H1 (cell line): Measurements from ENCODE around the gene C1orf116. TPM values are rescaled to one million over a fixed set of nuclear protein-coding genes. Genes with fewer than 3 reads are reported as not detected.

Experiments used
- CTCF ChIA-PET: fragments of 300-600 bp; sonication (Branson Sonifier 250); formaldehyde crosslinking; loops from one replicate; lab custom pipeline; 2021; ENCODE audit not compliant: partially characterized antibody; lab: Charles Lee
- POLR2A ChIA-PET: fragments of 300-600 bp; sonication (Branson Sonifier 250); formaldehyde crosslinking; loops from one replicate; lab custom pipeline; 2021; ENCODE audit warnings: inconsistent platforms; ENCODE audit not compliant: partially characterized antibody; lab: Charles Lee
- DNase-seq, 2 experiments: peaks; one replicate each; pipeline versions ENCODE4 v3.0.0 to v3.0.0-alpha.2; 2010 to 2022; ENCODE audit warnings: low spot score in 2 of 2, low read depth in 1 of 2, mixed read lengths in 1 of 2
- FAIRE-seq: peaks from 2 replicates; lab custom pipeline; 2011; peaks lifted over from hg19 to GRCh38; lab: Jason Lieb, UNC
- H2AFZ ChIP-seq: 2 replicates; pipeline ENCODE4 v1.8.1; 2012; ENCODE audit warnings: low read length, inconsistent platforms
- H2AK5ac ChIP-seq: 2 replicates; pipeline ENCODE4 v1.6.1; 2013; ENCODE audit warnings: low read depth, low read length
- H2BK120ac ChIP-seq: replicated peaks from 2 replicates; pipeline ENCODE3; 2013; ENCODE audit warnings: low read depth, low read length, inconsistent platforms
- H2BK12ac ChIP-seq: 2 replicates; pipeline ENCODE4 v1.6.1; 2013; ENCODE audit warnings: low read depth, low read length
- H2BK15ac ChIP-seq: 2 replicates; pipeline ENCODE4 v1.6.1; 2013; ENCODE audit warnings: low read length
- H2BK20ac ChIP-seq: 2 replicates; pipeline ENCODE4 v1.6.1; 2013; ENCODE audit warnings: low read length
- H2BK5ac ChIP-seq: 2 replicates; pipeline ENCODE4 v1.6.1; 2013; ENCODE audit warnings: low read depth, low read length
- H3K14ac ChIP-seq: 2 replicates; pipeline ENCODE4 v1.6.1; 2013; ENCODE audit warnings: inconsistent platforms; ENCODE audit not compliant: insufficient read length
- H3K18ac ChIP-seq: 2 replicates; pipeline ENCODE4 v1.6.1; 2013; ENCODE audit warnings: low read length; ENCODE audit errors: extremely low read depth
- H3K23ac ChIP-seq: 2 replicates; pipeline ENCODE4 v1.6.1; 2013; ENCODE audit warnings: inconsistent platforms; ENCODE audit not compliant: insufficient read length
- H3K23me2 ChIP-seq: 2 replicates; pipeline ENCODE4 v1.6.1; 2013; ENCODE audit warnings: low read depth, low read length
- H3K27ac ChIP-seq: 2 replicates; pipeline ENCODE4 v1.6.1; 2011; ENCODE audit warnings: low read depth, low read length, inconsistent platforms
- H3K27me3 ChIP-seq, 4 experiments: replicated peaks in 1 of 4; 1 replicate in 1 of 4; 2 replicates in 3 of 4; pipeline versions ENCODE4 v1.6.1 to v1.8.1; 2011 to 2013; ENCODE audit warnings: low read length in 3 of 4, mild to moderate bottlenecking in 3 of 4, inconsistent platforms in 2 of 4, mixed read lengths in 2 of 4, moderate library complexity in 1 of 4; ENCODE audit not compliant: control insufficient read depth in 3 of 4, insufficient read depth in 3 of 4; ENCODE audit errors: extremely low read depth in 1 of 4
- H3K36me3 ChIP-seq, 4 experiments: 2 replicates each; pipeline versions ENCODE4 v1.6.1 to v1.8.1; 2011 to 2013; ENCODE audit warnings: mild to moderate bottlenecking in 4 of 4, low read length in 3 of 4, moderate library complexity in 2 of 4, control low read depth in 1 of 4, inconsistent platforms in 1 of 4; ENCODE audit not compliant: insufficient read depth in 4 of 4, control insufficient read depth in 2 of 4
- H3K4ac ChIP-seq: replicated peaks from 2 replicates; pipeline ENCODE3; 2013; ENCODE audit warnings: low read length, low read depth, mixed read lengths, inconsistent platforms; ENCODE audit not compliant: insufficient read length
- H3K4me1 ChIP-seq, 4 experiments: replicated peaks in 1 of 4; 1 replicate in 1 of 4; 2 replicates in 3 of 4; pipeline versions ENCODE4 v1.6.1 to v1.8.1; 2011 to 2013; ENCODE audit warnings: low read length in 3 of 4, inconsistent platforms in 2 of 4, mixed read lengths in 1 of 4; ENCODE audit not compliant: insufficient read depth in 4 of 4, control insufficient read depth in 3 of 4
- H3K4me2 ChIP-seq, 2 experiments: 2 replicates each; pipeline versions ENCODE4 v1.6.1 to v1.8.1; 2011 to 2013; ENCODE audit warnings: low read depth in 2 of 2, low read length in 2 of 2, control low read depth in 1 of 2, inconsistent platforms in 1 of 2, mild to moderate bottlenecking in 1 of 2; ENCODE audit not compliant: insufficient read depth in 1 of 2
- H3K4me3 ChIP-seq, 4 experiments: fragments of 200-600, 300-600 bp in 1 of 4; sonication (generic), shearing (Covaris generic), sonication (Bioruptor Twin) in 1 of 4; 2 replicates each; pipeline versions ENCODE4 v1.5.1 to v1.8.1; 2011 to 2016; ENCODE audit warnings: low read length in 4 of 4, low read depth in 3 of 4, control low read depth in 2 of 4, inconsistent platforms in 2 of 4, mild to moderate bottlenecking in 2 of 4, mixed read lengths in 1 of 4, moderate library complexity in 1 of 4; ENCODE audit not compliant: insufficient read depth in 2 of 4; ENCODE audit errors: extremely low read depth in 1 of 4
- H3K56ac ChIP-seq: replicated peaks from 2 replicates; pipeline ENCODE3; 2013; ENCODE audit warnings: low read depth, mild to moderate bottlenecking, mixed read lengths, low read length, inconsistent platforms; ENCODE audit not compliant: insufficient read length
- H3K79me1 ChIP-seq: 2 replicates; pipeline ENCODE4 v1.6.1; 2013; ENCODE audit warnings: low read depth, low read length, control low read depth
- H3K79me2 ChIP-seq, 2 experiments: 2 replicates each; pipeline versions ENCODE4 v1.6.1 to v1.8.1; 2012 to 2013; ENCODE audit warnings: low read length in 2 of 2, mild to moderate bottlenecking in 2 of 2, inconsistent platforms in 1 of 2; ENCODE audit not compliant: insufficient read depth in 2 of 2, control insufficient read depth in 1 of 2
- H3K9ac ChIP-seq, 4 experiments: replicated peaks in 1 of 4; 1 replicate in 1 of 4; 2 replicates in 3 of 4; pipeline versions ENCODE4 v1.6.1 to v1.8.1; 2011 to 2013; ENCODE audit warnings: low read depth in 3 of 4, low read length in 3 of 4, control low read depth in 2 of 4, mild to moderate bottlenecking in 2 of 4, moderate library complexity in 2 of 4, inconsistent platforms in 1 of 4; ENCODE audit errors: extremely low read depth in 1 of 4
- H3K9me3 ChIP-seq, 2 experiments: 2 replicates each; pipeline versions ENCODE4 v1.6.1 to v1.8.1; 2012 to 2013; ENCODE audit warnings: mild to moderate bottlenecking in 2 of 2, moderate library complexity in 2 of 2, control low read depth in 1 of 2, inconsistent platforms in 1 of 2, low read depth in 1 of 2, low read length in 1 of 2, mixed read lengths in 1 of 2; ENCODE audit not compliant: insufficient read depth in 2 of 2
- H4K20me1 ChIP-seq, 2 experiments: replicated peaks in 1 of 2; 2 replicates each; pipeline versions ENCODE3 to v1.8.1; 2011 to 2013; ENCODE audit warnings: inconsistent platforms in 2 of 2, low read length in 2 of 2, mild to moderate bottlenecking in 1 of 2; ENCODE audit not compliant: insufficient read depth in 2 of 2, control insufficient read depth in 1 of 2
- H4K5ac ChIP-seq: 2 replicates; pipeline ENCODE4 v1.6.1; 2013; ENCODE audit warnings: low read length, low read depth, mixed read lengths, inconsistent platforms; ENCODE audit not compliant: insufficient read length
- H4K8ac ChIP-seq: 2 replicates; pipeline ENCODE4 v1.8.0; 2013; ENCODE audit warnings: mild to moderate bottlenecking, moderate library complexity, low read length, inconsistent platforms; ENCODE audit not compliant: insufficient read depth; ENCODE audit errors: extremely low read depth
- H4K91ac ChIP-seq: replicated peaks from 2 replicates; pipeline ENCODE3; 2013; ENCODE audit warnings: low read length, mixed read lengths, inconsistent platforms; ENCODE audit not compliant: insufficient read length
- BRCA1 ChIP-seq: IDR thresholded peaks from 2 replicates; pipeline ENCODE4 v1.6.1; 2012; ENCODE audit warnings: low read depth, low read length, improper control_type of control experiment
- CEBPB ChIP-seq: IDR thresholded peaks from 2 replicates; pipeline ENCODE4 v1.6.1; 2012; ENCODE audit warnings: low read depth, low read length
- CHD1 ChIP-seq: IDR thresholded peaks from 2 replicates; pipeline ENCODE4 v1.6.1; 2012; ENCODE audit warnings: low read depth, low read length, improper control_type of control experiment
- KDM1A ChIP-seq: fragments of 200-600, 300-600 bp; sonication (generic); IDR thresholded peaks from 2 replicates; pipeline ENCODE4 v1.7.1; 2016; ENCODE audit warnings: mild to moderate bottlenecking, low read length, borderline replicate concordance
- NRF1 ChIP-seq: IDR thresholded peaks from 2 replicates; pipeline ENCODE4 v1.6.1; 2011; ENCODE audit warnings: mild to moderate bottlenecking, low read depth, low read length, improper control_type of control experiment
- SIRT6 ChIP-seq: IDR thresholded peaks from one replicate; pipeline ENCODE4 v1.7.1; 2012; ENCODE audit warnings: low read length, inconsistent platforms
- SP2 ChIP-seq: IDR thresholded peaks from 2 replicates; pipeline ENCODE4 v1.6.1; 2012; ENCODE audit warnings: mild to moderate bottlenecking, low read length, inconsistent platforms
- TBP ChIP-seq: IDR thresholded peaks from 2 replicates; pipeline ENCODE4 v1.6.1; 2011; ENCODE audit warnings: low read depth, low read length, improper control_type of control experiment
- WGBS, 2 experiments: shearing (Covaris generic) in 1 of 2; methylation state at CpG; one replicate each; pipeline versions ENCODE4 v1.1.6 to v1.1.7; 2013 to 2015; ENCODE audit warnings: low lambda C conversion rate in 2 of 2, mixed read lengths in 2 of 2, inconsistent platforms in 1 of 2, low coverage in 1 of 2, missing lambda C conversion rate in 1 of 2; ENCODE audit not compliant: insufficient replicate concordance in 2 of 2, insufficient coverage in 1 of 2, insufficient read length in 1 of 2; ENCODE audit errors: extremely low coverage in 1 of 2, missing lambda C conversion rate in 1 of 2; 5-methylcytosine and 5-hydroxymethylcytosine counted together
- polyA plus RNA-seq, 7 experiments: library from polyadenylated mRNA; depleted of rRNA in 3 of 7; stranded (reverse) in 5 of 7; unstranded in 2 of 7; fragments of >200 nt in 5 of 7; fragments of 200-250 nt in 2 of 7; gene quantifications; 1 replicate in 5 of 7; 2 replicates in 1 of 7; 4 replicates in 1 of 7; pipeline versions ENCODE4 v1.2.1 to v1.2.3, GENCODE V29; 2011 to 2013; ENCODE audit warnings: missing spikeins in 2 of 7, mixed read lengths in 2 of 7
- total RNA-seq: library from RNA; stranded (reverse); fragmentation: NEBNext Ultra II Directional; extraction: Animal tissue kit (Norgen Biotek cat#: 25700); gene quantifications from 2 replicates; pipeline ENCODE4 v1.2.1, GENCODE V29; 2021
- TF ChIP-seq, protein P1 (sequence below): IDR thresholded peaks from 2 replicates; pipeline ENCODE4 v1.6.1; 2012; ENCODE audit warnings: inconsistent platforms

C1orf116 gene
- total and polyA plus RNA-seq, 2 of the 8 experiments (the other 6 are each of a cell fraction or from before 2014, with no cell fraction given), result 2.2 to 3.9 TPM

- Histone ChIP-seq H3K23me2 (no peaks in the 10 kb centered on the region), H3K4me3 (no peak overlapping the region), H3K79me1 (no peaks in the 10 kb centered on the region), H3K79me2 (no peaks in the 10 kb centered on the region), H3K27me3 (no peaks in the 10 kb centered on the region), H3K14ac (no peak overlapping the region), H4K91ac (no peak overlapping the region), H3K4ac (no peak overlapping the region), H4K20me1 (no peaks in the 10 kb centered on the region), H2BK120ac (no peak overlapping the region), H3K9me3 (no peaks in the 10 kb centered on the region), H2BK20ac (no peak overlapping the region), H3K18ac (no peak overlapping the region), H3K9ac (no peak overlapping the region), H3K4me2 (no peak overlapping the region), H2AFZ (no peak overlapping the region), H2BK5ac (no peak overlapping the region), H2BK12ac (no peak overlapping the region), H2AK5ac (no peak overlapping the region), H4K5ac (no peak overlapping the region), H3K23ac (no peak overlapping the region), H2BK15ac (no peak overlapping the region), H3K56ac (no peak overlapping the region), H4K8ac (no peak overlapping the region), H3K27ac (no peak overlapping the region), H3K4me1 (peaks cover 0 to 3% (median 1%) of the 10 kb centered on the region in 4 experiments; a peak in 2 of 7 replicates), H3K36me3 (peaks cover 2 to 26% (median 15%) of the 10 kb centered on the region in 4 experiments; a peak in 7 of 8 replicates)
- POLR2A ChIA-PET, result interaction anchor here (1.2 kb wide), 1 partner anchor 10 kb away, joined by 3 read pairs; the partner anchor contains the start of gene YOD1
- no peak for TF ChIP-seq CHD1
- TF ChIP-seq SIRT6, result no peak
- no peak for TF ChIP-seq TBP
- TF ChIP-seq CEBPB, result no peak
- no peak for TF ChIP-seq BRCA1
- TF ChIP-seq SP2, result no peak
- TF ChIP-seq, protein P1, sequence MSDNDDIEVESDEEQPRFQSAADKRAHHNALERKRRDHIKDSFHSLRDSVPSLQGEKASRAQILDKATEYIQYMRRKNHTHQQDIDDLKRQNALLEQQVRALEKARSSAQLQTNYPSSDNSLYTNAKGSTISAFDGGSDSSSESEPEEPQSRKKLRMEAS, result no peak
- no peak for TF ChIP-seq KDM1A
- TF ChIP-seq NRF1, result no peak
- CTCF ChIA-PET, result interaction anchor here (0.6 to 3.5 kb wide), 10 partner anchors 11 to 362 kb away, joined by 3 to 21 read pairs (median 6); partner anchors contain the start of gene C1orf116
- WGBS, 2 experiments, result 94% methylated on average over 3 of the region's 3 CpGs; no CpG with 5 or more reads in 1 of the 2 experiments
- FAIRE-seq, result no peak
- DNase-seq, result no peak
Measured at GRCh38 chr1:207060596-207060995, 28.0 kb upstream of the C1orf116 start.
